Thyroid gland (tissue), 4 donors: ENCODE results near the gene PRDX1. TPM values are rescaled to one million over a fixed set of nuclear protein-coding genes. Genes with fewer than 3 reads are reported as not detected.
"Not testable (repeated sequence)": the region's sequence is repeated elsewhere in the genome, so short reads cannot be mapped to it uniquely, and the experiment has no call there.

Source experiments
- DNase-seq, 2 donors: peaks; one replicate each; pipeline ENCODE4 v3.0.0-alpha.2; 2019
- H3K27ac ChIP-seq, 3 donors: fragments of 200-600 bp; sonication (generic); 1 replicate in 2 of 3; 2 replicates in 1 of 3; pipeline ENCODE4 v1.5.1; 2016 to 2019; ENCODE audit warnings: mild to moderate bottlenecking in 1 of 3, moderate library complexity in 1 of 3
- H3K27me3 ChIP-seq: fragments of 200-600 bp; sonication (generic); one replicate; pipeline ENCODE4 v1.5.1; 2019
- H3K36me3 ChIP-seq, 2 donors: fragments of 200-600 bp; sonication (generic); one replicate each; pipeline ENCODE4 v1.5.1; 2016 to 2019
- H3K4me1 ChIP-seq, 2 donors: fragments of 200-600 bp; sonication (generic); one replicate each; pipeline ENCODE4 v1.5.1; 2017 to 2019
- H3K4me3 ChIP-seq, 3 donors: fragments of 200-600 bp; sonication (generic); replicated peaks in 1 of 3; 1 replicate in 2 of 3; 2 replicates in 1 of 3; pipeline ENCODE4 v1.5.1; 2016; ENCODE audit warnings: mild to moderate bottlenecking in 1 of 3
- H3K9me3 ChIP-seq: fragments of 200-600 bp; sonication (generic); one replicate; pipeline ENCODE4 v1.5.1; 2017
- POLR2A ChIP-seq, 2 donors: fragments of 450-650 bp; IDR thresholded peaks; one replicate each; pipeline ENCODE4 v1.6.1; 2017; ENCODE audit warnings: antibody characterized with exemption in 2 of 2, mild to moderate bottlenecking in 2 of 2, moderate library complexity in 1 of 2
- WGBS, 2 donors: methylation state at CpG; one replicate each; pipeline ENCODE4 v1.1.5; 2017; 5-methylcytosine and 5-hydroxymethylcytosine counted together
- intact Hi-C: fragments of 100-400 bp; cut with DNase I; formaldehyde crosslinking; loops from one replicate; pipeline ENCODE4 v1.15.1; 2023
- total RNA-seq, 4 donors: library from RNA; depleted of rRNA; stranded (reverse); fragments of >200 nt; gene quantifications; one replicate each; pipeline ENCODE4 v1.2.3, GENCODE V29; 2016
- TF ChIP-seq, protein P1 (sequence below), 6 experiments: fragments of 200-600 bp in 3 of 6; fragments of 450-650 bp in 3 of 6; sonication (generic) in 3 of 6; IDR thresholded peaks; one replicate each; pipeline ENCODE4 v1.5.1; 2016 to 2019; ENCODE audit warnings: antibody characterized with exemption in 6 of 6, mild to moderate bottlenecking in 2 of 6, inconsistent platforms in 1 of 6, moderate library complexity in 1 of 6

The PRDX1 gene
- total RNA-seq, 4 donors from 2014 or later = 872 to 1,202 (median 1,015) TPM

- no peak for DNase-seq
- Histone ChIP-seq H3K4me3 (no peak overlapping the region), H3K27me3 (no peaks in the 10 kb centered on the region), H3K9me3 (no peaks in the 10 kb centered on the region), H3K36me3 (no peaks in the 10 kb centered on the region), H3K27ac (no peak overlapping the region), H3K4me1 (peaks cover 0 to 5% of the 10 kb centered on the region in 2 donors)
- intact Hi-C loops = no loop called here
- TF ChIP-seq, protein P1, sequence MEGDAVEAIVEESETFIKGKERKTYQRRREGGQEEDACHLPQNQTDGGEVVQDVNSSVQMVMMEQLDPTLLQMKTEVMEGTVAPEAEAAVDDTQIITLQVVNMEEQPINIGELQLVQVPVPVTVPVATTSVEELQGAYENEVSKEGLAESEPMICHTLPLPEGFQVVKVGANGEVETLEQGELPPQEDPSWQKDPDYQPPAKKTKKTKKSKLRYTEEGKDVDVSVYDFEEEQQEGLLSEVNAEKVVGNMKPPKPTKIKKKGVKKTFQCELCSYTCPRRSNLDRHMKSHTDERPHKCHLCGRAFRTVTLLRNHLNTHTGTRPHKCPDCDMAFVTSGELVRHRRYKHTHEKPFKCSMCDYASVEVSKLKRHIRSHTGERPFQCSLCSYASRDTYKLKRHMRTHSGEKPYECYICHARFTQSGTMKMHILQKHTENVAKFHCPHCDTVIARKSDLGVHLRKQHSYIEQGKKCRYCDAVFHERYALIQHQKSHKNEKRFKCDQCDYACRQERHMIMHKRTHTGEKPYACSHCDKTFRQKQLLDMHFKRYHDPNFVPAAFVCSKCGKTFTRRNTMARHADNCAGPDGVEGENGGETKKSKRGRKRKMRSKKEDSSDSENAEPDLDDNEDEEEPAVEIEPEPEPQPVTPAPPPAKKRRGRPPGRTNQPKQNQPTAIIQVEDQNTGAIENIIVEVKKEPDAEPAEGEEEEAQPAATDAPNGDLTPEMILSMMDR (IDR thresholded peaks at IDR 0.05) = no peak
- WGBS, 2 donors = 75 to 85% methylated on average over 10 of the region's 10 CpGs
These were observed 32.9 kb downstream of the PRDX1 start for GRCh38 chr1:45488666-45489377.

DNA sequence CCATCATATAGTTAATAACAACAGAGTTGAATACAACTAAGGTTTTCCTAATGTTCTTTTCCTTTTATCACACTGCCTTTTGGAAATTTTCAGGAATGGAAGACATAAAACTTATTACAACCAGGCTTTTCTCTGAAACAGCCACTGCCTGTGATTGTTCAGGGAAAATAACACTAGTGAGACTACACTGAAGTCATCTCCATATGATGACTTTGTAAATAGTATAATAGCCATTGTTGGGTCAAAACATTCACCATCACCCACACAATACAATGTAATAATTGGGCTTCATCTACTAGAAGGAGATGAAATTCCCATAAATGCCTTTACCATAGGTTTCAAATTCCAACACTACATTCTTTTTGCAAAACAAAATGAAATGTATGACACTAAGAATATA lies 35.7 kb downstream of the PRDX1 start:
- intact Hi-C loops = no loop called here
- Histone ChIP-seq H3K36me3 (no peaks in the 10 kb centered on the region), H3K4me1 (peaks cover 0 to 5% of the 10 kb centered on the region in 2 donors), H3K27ac (no peak overlapping the region), H3K9me3 (no peaks in the 10 kb centered on the region), H3K4me3 (no peak overlapping the region), H3K27me3 (no peaks in the 10 kb centered on the region)
- no peak for DNase-seq
- no peak for TF ChIP-seq POLR2A (IDR thresholded peaks at IDR 0.05)
- TF ChIP-seq, protein P1 (IDR thresholded peaks at IDR 0.05) = no peak

GRCh38 chr1:45479039-45479748 lies 42.5 kb downstream of the PRDX1 start:
- Histone ChIP-seq H3K27me3 (no peaks in the 10 kb centered on the region), H3K27ac (no peak overlapping the region), H3K4me3 (no peak overlapping the region), H3K4me1 (peaks cover 0 to 4% of the 10 kb centered on the region in 2 donors), H3K36me3 (no peaks in the 10 kb centered on the region), H3K9me3 (no peaks in the 10 kb centered on the region)
- intact Hi-C loops = no loop called here
- WGBS, 2 donors = 74 to 88% methylated on average over 5 of the region's 5 CpGs
- TF ChIP-seq POLR2A (IDR thresholded peaks at IDR 0.05) = no peak
- TF ChIP-seq, protein P1 (IDR thresholded peaks at IDR 0.05) = no peak
- DNase-seq = no peak

GRCh38 chr1:45478121-45478814 lies 43.4 kb downstream of the PRDX1 start:
- no peak for TF ChIP-seq POLR2A (IDR thresholded peaks at IDR 0.05)
- TF ChIP-seq, protein P1 (IDR thresholded peaks at IDR 0.05) = no peak
- DNase-seq = no peak
- WGBS, 2 donors = 53 to 55% methylated on average over 4 of the region's 4 CpGs
- intact Hi-C loops = no loop called here
- no peak overlapping the region for H3K27ac ChIP-seq
- no peak overlapping the region for H3K4me3 ChIP-seq
- peaks cover 0 to 4% of the 10 kb centered on the region in 2 donors for H3K4me1 ChIP-seq
- no peaks in the 10 kb centered on the region for H3K36me3 ChIP-seq
- no peaks in the 10 kb centered on the region for H3K9me3 ChIP-seq
- no peaks in the 10 kb centered on the region for H3K27me3 ChIP-seq

DNA sequence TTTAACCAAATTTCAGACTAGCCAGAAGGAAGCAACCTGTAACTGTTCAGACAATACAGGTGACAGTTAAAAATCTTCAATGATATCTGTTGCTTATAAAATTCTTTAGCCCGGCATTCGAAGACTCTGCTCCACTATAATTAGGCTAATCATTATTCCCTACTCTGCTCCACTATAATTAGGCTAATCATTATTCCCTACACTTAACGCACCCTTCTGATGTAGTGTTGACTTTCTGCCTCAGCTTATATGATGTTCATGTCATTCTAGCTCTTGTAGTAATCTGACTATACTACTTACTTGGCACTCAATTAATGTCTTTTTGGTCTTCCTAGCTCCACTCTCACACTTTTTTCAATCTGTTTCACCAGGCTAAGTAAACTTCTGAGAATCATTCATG lies 44.0 kb downstream of the PRDX1 start:
- no peak for DNase-seq
- 93% methylated on average over 3 of the region's 3 CpGs for WGBS, 2 donors
- no peak overlapping the region for H3K4me3 ChIP-seq
- H3K27me3 ChIP-seq = no peaks in the 10 kb centered on the region
- intact Hi-C loops = no loop called here
- TF ChIP-seq, protein P1 (IDR thresholded peaks at IDR 0.05) = no peak
- no peak for TF ChIP-seq POLR2A (IDR thresholded peaks at IDR 0.05)
- no peaks in the 10 kb centered on the region for H3K36me3 ChIP-seq
- H3K27ac ChIP-seq = no peak overlapping the region
- H3K9me3 ChIP-seq = no peaks in the 10 kb centered on the region
- peaks cover 0 to 4% of the 10 kb centered on the region in 2 donors for H3K4me1 ChIP-seq

GRCh38 chr1:45474194-45474593 lies 47.5 kb downstream of the PRDX1 start:
- intact Hi-C loops, DNase-seq, H3K27ac ChIP-seq, H3K4me1 ChIP-seq, H3K27me3 ChIP-seq, H3K4me3 ChIP-seq, H3K36me3 ChIP-seq, H3K9me3 ChIP-seq: not testable (repeated sequence)
- 96 to 97% methylated on average over 6 of the region's 6 CpGs for WGBS, 2 donors
